Neural cell (in vitro differentiated cells): ENCODE results near the gene IFI35. TPM values are rescaled to one million over a fixed set of nuclear protein-coding genes. Genes with fewer than 3 reads are reported as not detected.

ENCODE experiments used
- H2AFZ ChIP-seq: fragments of 200-600, 300-800 bp; sonication (generic), shearing (Covaris generic); 2 replicates; pipeline ENCODE4 v1.6.0; 2014; ENCODE audit warnings: low read depth, mild to moderate bottlenecking, antibody characterized with exemption, low read length, moderate library complexity
- H3F3A ChIP-seq: fragments of 200-600 bp; shearing (Covaris generic); 2 replicates; pipeline ENCODE4 v1.6.1; 2016; ENCODE audit warnings: mild to moderate bottlenecking, moderate library complexity, mixed read lengths, antibody characterized with exemption, low read length; ENCODE audit not compliant: insufficient read depth, poor library complexity, severe bottlenecking
- H3K27ac ChIP-seq: fragments of 200-600, 300-800 bp; sonication (generic), shearing (Covaris generic); 2 replicates; pipeline ENCODE4 v1.5.1; 2014; ENCODE audit warnings: mild to moderate bottlenecking, low read length, moderate library complexity
- H3K27me3 ChIP-seq: fragments of 300-800, 200-600 bp; sonication (generic), shearing (Covaris generic); 2 replicates; pipeline ENCODE4 v1.6.0; 2014; ENCODE audit warnings: mild to moderate bottlenecking, low read depth, low read length, moderate library complexity; ENCODE audit not compliant: insufficient read depth
- H3K36me3 ChIP-seq: fragments of 300-800, 200-600 bp; sonication (generic), shearing (Covaris generic); 2 replicates; pipeline ENCODE4 v1.5.1; 2014; ENCODE audit warnings: mild to moderate bottlenecking, antibody characterized with exemption, low read length, moderate library complexity; ENCODE audit not compliant: insufficient read depth
- H3K4me2 ChIP-seq: fragments of 300-800, 200-600 bp; sonication (generic), shearing (Covaris generic); 2 replicates; pipeline ENCODE4 v1.6.0; 2014; ENCODE audit warnings: mild to moderate bottlenecking, low read length
- H3K4me3 ChIP-seq: fragments of 300-800, 200-600 bp; sonication (generic), shearing (Covaris generic); 2 replicates; pipeline ENCODE4 v1.5.1; 2014; ENCODE audit warnings: mild to moderate bottlenecking, low read length, moderate library complexity
- H3K79me2 ChIP-seq: fragments of 200-600 bp; shearing (Covaris generic); replicated peaks from 2 replicates; pipeline ENCODE4 v1.6.0; 2014; ENCODE audit warnings: mild to moderate bottlenecking, low read length, moderate library complexity; ENCODE audit not compliant: insufficient read depth
- H3K9ac ChIP-seq: fragments of 300-800, 200-600 bp; sonication (generic), shearing (Covaris generic); 2 replicates; pipeline ENCODE4 v1.6.1; 2016; ENCODE audit warnings: mild to moderate bottlenecking, low read length, mixed read lengths
- H3K9me2 ChIP-seq: fragments of 200-600 bp; shearing (Covaris generic); 2 replicates; pipeline ENCODE4 v1.6.1; 2016; ENCODE audit warnings: mild to moderate bottlenecking, low read length, mixed read lengths; ENCODE audit not compliant: insufficient read depth
- H3K9me3 ChIP-seq: fragments of 200-600, 300-800 bp; sonication (generic), shearing (Covaris generic); 2 replicates; pipeline ENCODE4 v1.6.1; 2016; ENCODE audit warnings: mild to moderate bottlenecking, mixed run types, low read length, moderate library complexity, mixed read lengths
- H4K20me1 ChIP-seq: fragments of 200-600 bp; shearing (Covaris generic); 2 replicates; pipeline ENCODE4 v1.6.1; 2016; ENCODE audit warnings: mild to moderate bottlenecking, mixed run types; ENCODE audit not compliant: insufficient read depth
- EP300 ChIP-seq: fragments of 450-650 bp; conservative IDR thresholded peaks from 2 replicates; pipeline ENCODE4 v1.6.1; 2014; ENCODE audit warnings: antibody characterized with exemption, mild to moderate bottlenecking, moderate library complexity; ENCODE audit not compliant: poor library complexity, severe bottlenecking
- MXI1 ChIP-seq: fragments of 450-650 bp; conservative IDR thresholded peaks from 2 replicates; pipeline ENCODE4 v1.6.1; 2014; ENCODE audit warnings: antibody characterized with exemption, mild to moderate bottlenecking; ENCODE audit not compliant: poor library complexity, severe bottlenecking
- POLR2AphosphoS5 ChIP-seq: IDR thresholded peaks from 2 replicates; pipeline ENCODE4 v1.6.1; 2012
- RAD21 ChIP-seq: fragments of 450-650 bp; conservative IDR thresholded peaks from 2 replicates; pipeline ENCODE4 v1.6.1; 2014; ENCODE audit warnings: antibody characterized with exemption, mild to moderate bottlenecking, moderate library complexity
- SMC3 ChIP-seq: fragments of 450-650 bp; conservative IDR thresholded peaks from 2 replicates; pipeline ENCODE4 v1.6.1; 2014; ENCODE audit warnings: antibody characterized with exemption, mild to moderate bottlenecking, moderate library complexity; ENCODE audit not compliant: poor library complexity
- TAF1 ChIP-seq: IDR thresholded peaks from 2 replicates; pipeline ENCODE4 v1.6.1; 2012; ENCODE audit warnings: low read depth
- polyA plus RNA-seq: library from polyadenylated mRNA; depleted of rRNA; stranded (reverse); fragments of >200 nt; gene quantifications from 2 replicates; pipeline ENCODE4 v1.2.3, GENCODE V29; 2014
- TF ChIP-seq, protein P1 (sequence below): IDR thresholded peaks from 2 replicates; pipeline ENCODE4 v1.6.1; 2012; ENCODE audit warnings: borderline replicate concordance
- TF ChIP-seq, protein P2 (sequence below): fragments of 450-650 bp; IDR thresholded peaks from 2 replicates; pipeline ENCODE4 v1.5.1; 2014; ENCODE audit warnings: antibody characterized with exemption, mild to moderate bottlenecking, moderate library complexity; ENCODE audit not compliant: poor library complexity, severe bottlenecking

Gene IFI35
- polyA plus RNA-seq, 1 donor from 2014 or later, result not detected

DNA sequence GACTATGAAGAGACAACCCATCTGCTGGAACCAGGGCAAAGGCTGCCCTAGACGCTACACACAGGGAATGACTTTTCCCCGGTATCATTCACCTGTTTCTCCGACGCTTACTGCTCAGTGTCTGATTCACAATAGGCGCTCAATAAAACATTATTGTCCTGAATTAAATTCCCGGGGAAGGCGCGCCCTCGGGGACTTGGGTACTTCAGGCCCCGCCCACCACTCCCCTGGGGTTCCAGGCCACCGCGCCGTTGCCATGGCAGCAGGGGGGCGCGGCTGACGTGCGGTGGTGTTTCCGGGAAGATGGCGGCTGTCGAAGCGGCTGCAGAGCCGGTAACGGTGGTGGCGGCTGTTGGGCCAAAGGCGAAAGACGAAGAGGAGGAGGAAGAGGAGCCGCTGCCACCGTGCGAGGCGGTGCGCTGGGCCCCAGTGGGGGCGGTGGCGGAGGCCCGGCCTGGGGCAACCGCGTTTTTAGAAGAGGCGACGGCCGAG, 26.3 kb upstream of the IFI35 start, which contains the start of gene RUNDC1:
TSS of gene RUNDC1 (plus strand) at position 292 of the 492 bp plus-strand sequence. CDS start at position 304, 12 bp downstream.
- Histone ChIP-seq H3K9me2 (no peaks in the 10 kb centered on the region), H3K9ac (peak within 1 kb of the TSS; percentile 95), H3K9me3 (no peaks in the 10 kb centered on the region), H4K20me1 (no peaks in the 10 kb centered on the region), H3K36me3 (no peaks in the 10 kb centered on the region), H3K4me2 (peak within 1 kb of the TSS; percentile 93), H2AFZ (peak within 1 kb of the TSS; percentile 48), H3K27me3 (no peaks in the 10 kb centered on the region), H3K79me2 (peaks cover 27% of the 10 kb centered on the region), H3F3A (no peaks in the 10 kb centered on the region), H3K4me3 (peak within 1 kb of the TSS; percentile 99), H3K27ac (peak within 1 kb of the TSS; percentile 90)
- peak; percentile 93 for TF ChIP-seq POLR2AphosphoS5
- TF ChIP-seq TAF1, result peak; percentile 83
- no peak for TF ChIP-seq SMC3
- TF ChIP-seq RAD21, result no peak
- TF ChIP-seq MXI1, result peak; percentile 81
- TF ChIP-seq, protein P1, sequence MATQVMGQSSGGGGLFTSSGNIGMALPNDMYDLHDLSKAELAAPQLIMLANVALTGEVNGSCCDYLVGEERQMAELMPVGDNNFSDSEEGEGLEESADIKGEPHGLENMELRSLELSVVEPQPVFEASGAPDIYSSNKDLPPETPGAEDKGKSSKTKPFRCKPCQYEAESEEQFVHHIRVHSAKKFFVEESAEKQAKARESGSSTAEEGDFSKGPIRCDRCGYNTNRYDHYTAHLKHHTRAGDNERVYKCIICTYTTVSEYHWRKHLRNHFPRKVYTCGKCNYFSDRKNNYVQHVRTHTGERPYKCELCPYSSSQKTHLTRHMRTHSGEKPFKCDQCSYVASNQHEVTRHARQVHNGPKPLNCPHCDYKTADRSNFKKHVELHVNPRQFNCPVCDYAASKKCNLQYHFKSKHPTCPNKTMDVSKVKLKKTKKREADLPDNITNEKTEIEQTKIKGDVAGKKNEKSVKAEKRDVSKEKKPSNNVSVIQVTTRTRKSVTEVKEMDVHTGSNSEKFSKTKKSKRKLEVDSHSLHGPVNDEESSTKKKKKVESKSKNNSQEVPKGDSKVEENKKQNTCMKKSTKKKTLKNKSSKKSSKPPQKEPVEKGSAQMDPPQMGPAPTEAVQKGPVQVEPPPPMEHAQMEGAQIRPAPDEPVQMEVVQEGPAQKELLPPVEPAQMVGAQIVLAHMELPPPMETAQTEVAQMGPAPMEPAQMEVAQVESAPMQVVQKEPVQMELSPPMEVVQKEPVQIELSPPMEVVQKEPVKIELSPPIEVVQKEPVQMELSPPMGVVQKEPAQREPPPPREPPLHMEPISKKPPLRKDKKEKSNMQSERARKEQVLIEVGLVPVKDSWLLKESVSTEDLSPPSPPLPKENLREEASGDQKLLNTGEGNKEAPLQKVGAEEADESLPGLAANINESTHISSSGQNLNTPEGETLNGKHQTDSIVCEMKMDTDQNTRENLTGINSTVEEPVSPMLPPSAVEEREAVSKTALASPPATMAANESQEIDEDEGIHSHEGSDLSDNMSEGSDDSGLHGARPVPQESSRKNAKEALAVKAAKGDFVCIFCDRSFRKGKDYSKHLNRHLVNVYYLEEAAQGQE, result peak; percentile 53
- peak; percentile 21 for TF ChIP-seq EP300

DNA sequence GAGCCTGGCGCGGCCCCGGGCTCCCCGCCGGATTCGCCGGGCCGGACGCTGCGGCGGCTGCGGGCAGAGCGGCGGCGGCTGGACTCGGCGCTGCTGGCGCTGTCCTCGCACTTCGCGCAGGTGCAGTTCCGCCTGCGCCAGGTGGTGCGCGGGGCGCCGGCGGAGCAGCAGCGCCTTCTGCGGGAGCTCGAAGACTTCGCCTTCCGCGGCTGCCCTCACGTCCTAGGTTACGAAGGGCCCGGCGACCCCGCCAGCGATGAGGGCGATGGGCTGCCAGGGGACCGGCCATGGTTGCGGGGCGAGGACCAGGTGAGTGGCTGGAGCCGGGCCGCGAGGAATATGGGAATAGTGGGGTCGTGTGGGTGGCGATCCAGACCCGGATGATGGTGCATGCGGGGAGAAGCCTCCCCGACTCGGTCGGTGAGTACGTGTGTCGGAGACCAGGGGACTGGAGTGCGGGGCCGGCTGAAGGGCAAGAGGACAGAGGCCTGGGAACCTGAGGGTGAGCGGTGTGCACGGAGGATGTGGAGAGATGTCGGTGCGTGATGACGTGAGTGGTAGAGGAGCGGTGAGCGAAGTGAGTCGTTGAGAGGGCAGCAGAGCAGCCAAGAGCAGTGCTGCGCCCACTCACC, 25.7 kb upstream of the IFI35 start:
- Histone ChIP-seq H3K9me3 (no peaks in the 10 kb centered on the region), H3K27me3 (no peaks in the 10 kb centered on the region), H3K4me3 (peak overlapping the region; percentile 99), H2AFZ (peak overlapping the region; percentile 48), H3K27ac (peak overlapping the region; percentile 90), H3K36me3 (no peaks in the 10 kb centered on the region), H3K79me2 (peaks cover 27% of the 10 kb centered on the region), H3K9ac (peak overlapping the region; percentile 95), H3K4me2 (peak overlapping the region; percentile 93), H4K20me1 (no peaks in the 10 kb centered on the region), H3K9me2 (no peaks in the 10 kb centered on the region), H3F3A (no peaks in the 10 kb centered on the region)
- TF ChIP-seq MXI1, result peak; percentile 77
- TF ChIP-seq SMC3, result peak; percentile 33
- TF ChIP-seq, protein P1, result no peak
- TF ChIP-seq, protein P2, sequence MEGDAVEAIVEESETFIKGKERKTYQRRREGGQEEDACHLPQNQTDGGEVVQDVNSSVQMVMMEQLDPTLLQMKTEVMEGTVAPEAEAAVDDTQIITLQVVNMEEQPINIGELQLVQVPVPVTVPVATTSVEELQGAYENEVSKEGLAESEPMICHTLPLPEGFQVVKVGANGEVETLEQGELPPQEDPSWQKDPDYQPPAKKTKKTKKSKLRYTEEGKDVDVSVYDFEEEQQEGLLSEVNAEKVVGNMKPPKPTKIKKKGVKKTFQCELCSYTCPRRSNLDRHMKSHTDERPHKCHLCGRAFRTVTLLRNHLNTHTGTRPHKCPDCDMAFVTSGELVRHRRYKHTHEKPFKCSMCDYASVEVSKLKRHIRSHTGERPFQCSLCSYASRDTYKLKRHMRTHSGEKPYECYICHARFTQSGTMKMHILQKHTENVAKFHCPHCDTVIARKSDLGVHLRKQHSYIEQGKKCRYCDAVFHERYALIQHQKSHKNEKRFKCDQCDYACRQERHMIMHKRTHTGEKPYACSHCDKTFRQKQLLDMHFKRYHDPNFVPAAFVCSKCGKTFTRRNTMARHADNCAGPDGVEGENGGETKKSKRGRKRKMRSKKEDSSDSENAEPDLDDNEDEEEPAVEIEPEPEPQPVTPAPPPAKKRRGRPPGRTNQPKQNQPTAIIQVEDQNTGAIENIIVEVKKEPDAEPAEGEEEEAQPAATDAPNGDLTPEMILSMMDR, result peak; percentile 61
- TF ChIP-seq POLR2AphosphoS5, result peak; percentile 73
